ENCODE data around the gene SLC38A3. TPM values are rescaled to one million over a fixed set of nuclear protein-coding genes. Genes with fewer than 3 reads are reported as not detected.

SLC38A3 gene
- 3.5 TPM for polyA plus RNA-seq (2013, experiment 1 of 2)
- 3.2 TPM for polyA plus RNA-seq (2013, experiment 2 of 2)

GRCh38 chr3:50204804-50205412 lies at the start of gene SLC38A3:
TSS of gene SLC38A3 (plus strand) at chr3:50205271. CDS start at chr3:50214200, 8,929 bp downstream.
- Histone ChIP-seq H3K9ac (ENCODE audit: low read depth, low read length, poor library complexity) (peak within 1 kb of the TSS; percentile 91), H3K9me3 (replicated peaks in 1 of 2; ENCODE audit: control insufficient read depth in 2 of 2, insufficient read depth in 1 of 2, low read depth in 1 of 2, low read length in 2 of 2) (no peaks in the 10 kb centered on the region), H4K91ac (ENCODE audit: low read depth, low read length, poor library complexity) (no peak within 1 kb of the TSS), H3K79me1 (ENCODE audit: low read depth, low read length) (peaks cover 1% of the 10 kb centered on the region), H2BK5ac (ENCODE audit: low read length) (peak within 1 kb of the TSS; percentile 2), H3K36me3 (replicated peaks in 1 of 2; ENCODE audit: control insufficient read depth in 2 of 2, insufficient read depth in 2 of 2, low read length in 2 of 2) (no peaks in the 10 kb centered on the region), H2BK120ac (ENCODE audit: low read depth, low read length) (no peak within 1 kb of the TSS), H3K14ac (ENCODE audit: low read length) (no peak within 1 kb of the TSS), H2AFZ (ENCODE audit: low read length) (peak within 1 kb of the TSS; percentile 99), H3K4me1 (ENCODE audit: control insufficient read depth in 2 of 2, insufficient read depth in 1 of 2, low read depth in 1 of 2, low read length in 2 of 2) (peaks cover 18 to 30% of the 10 kb centered on the region in 2 donors), H4K8ac (ENCODE audit: low read depth, low read length) (no peak within 1 kb of the TSS), H2AK5ac (ENCODE audit: low read depth, low read length) (peak within 1 kb of the TSS; percentile 60), H3K27me3 (ENCODE audit: control insufficient read depth in 3 of 3, insufficient read depth in 3 of 3, low read depth in 1 of 3, low read length in 3 of 3) (peaks cover 7 to 88% (median 20%) of the 10 kb centered on the region in 3 experiments), H3K27ac (replicated peaks; ENCODE audit: low read length) (no peak within 1 kb of the TSS), H2BK15ac (ENCODE audit: low read length) (peak within 1 kb of the TSS; percentile 8), H3K4me3 (ENCODE audit: low read length in 2 of 2) (peak within 1 kb of the TSS; percentile 52 to 85), H3K4ac (ENCODE audit: low read length) (no peak within 1 kb of the TSS), H2BK12ac (ENCODE audit: low read length) (peak within 1 kb of the TSS; percentile 24), H3K4me2 (ENCODE audit: insufficient read depth, low read length, poor library complexity, severe bottlenecking) (peak within 1 kb of the TSS; percentile 100), H3K18ac (ENCODE audit: low read length) (peak within 1 kb of the TSS; percentile 95), H3K23ac (ENCODE audit: low read depth, low read length, poor library complexity) (peak within 1 kb of the TSS; percentile 36)
- no CpG with 5 or more reads among the region's 41 CpGs for WGBS, 2 donors (ENCODE audit: extremely low coverage in 2 of 2, insufficient read length in 2 of 2, insufficient replicate concordance in 1 of 2)
- peak; percentile 67 for DNase-seq (ENCODE audit: low spot score)

DNA sequence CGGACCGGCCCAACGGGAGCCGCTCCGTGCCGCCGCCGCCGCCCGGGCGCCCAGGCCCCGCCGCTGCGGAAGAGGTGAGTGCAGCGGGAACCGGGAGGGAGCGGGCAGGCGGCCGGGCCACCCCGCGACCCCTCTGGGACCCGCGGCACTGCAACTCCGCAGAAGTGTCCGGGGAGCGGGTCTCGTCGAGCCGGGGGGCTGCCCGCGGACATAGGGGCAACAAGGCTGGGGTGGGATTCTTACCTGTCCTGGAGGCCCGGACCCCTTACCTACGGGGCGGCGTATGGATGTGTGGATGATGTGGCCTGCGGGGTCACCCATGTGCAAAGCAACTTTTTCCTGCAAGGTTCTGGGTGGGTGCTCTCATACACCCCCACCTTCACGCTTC lies 49.6 kb upstream of the SLC38A3 start:
- DNase-seq (ENCODE audit: low spot score), result no peak
- peak overlapping the region; percentile 90 for H3K9ac ChIP-seq (ENCODE audit: low read depth, low read length, poor library complexity)
- H2BK120ac ChIP-seq (ENCODE audit: low read depth, low read length), result no peak overlapping the region
- no CpG with 5 or more reads among the region's 37 CpGs for WGBS, 2 donors (ENCODE audit: extremely low coverage in 2 of 2, insufficient read length in 2 of 2, insufficient replicate concordance in 1 of 2)
- peak overlapping the region; percentile 71 for H2AFZ ChIP-seq (ENCODE audit: low read length)
- peak overlapping the region; percentile 30 for H2BK5ac ChIP-seq (ENCODE audit: low read length)
- H3K27me3 ChIP-seq (ENCODE audit: control insufficient read depth in 3 of 3, insufficient read depth in 3 of 3, low read depth in 1 of 3, low read length in 3 of 3), result peaks cover 0 to 86% (median 17%) of the 10 kb centered on the region in 3 experiments
- H3K4ac ChIP-seq (ENCODE audit: low read length), result no peak overlapping the region
- no peak overlapping the region for H4K91ac ChIP-seq (ENCODE audit: low read depth, low read length, poor library complexity)
- H3K36me3 ChIP-seq (replicated peaks in 1 of 2; ENCODE audit: control insufficient read depth in 2 of 2, insufficient read depth in 2 of 2, low read length in 2 of 2), result peaks cover 0 to 15% of the 10 kb centered on the region in 2 donors
- peak overlapping the region; percentile 96 for H3K18ac ChIP-seq (ENCODE audit: low read length)
- H3K79me1 ChIP-seq (ENCODE audit: low read depth, low read length), result peaks cover 26% of the 10 kb centered on the region
- peak overlapping the region; percentile 92 for H2AK5ac ChIP-seq (ENCODE audit: low read depth, low read length)
- no peaks in the 10 kb centered on the region for H3K9me3 ChIP-seq (replicated peaks in 1 of 2; ENCODE audit: control insufficient read depth in 2 of 2, insufficient read depth in 1 of 2, low read depth in 1 of 2, low read length in 2 of 2)
- peak overlapping the region; percentile 63 for H3K27ac ChIP-seq (replicated peaks; ENCODE audit: low read length)
- peak overlapping the region; percentile 79 for H2BK15ac ChIP-seq (ENCODE audit: low read length)
- H2BK12ac ChIP-seq (ENCODE audit: low read length), result no peak overlapping the region
- H4K8ac ChIP-seq (ENCODE audit: low read depth, low read length), result no peak overlapping the region
- H3K4me3 ChIP-seq (ENCODE audit: low read length in 2 of 2), result peak overlapping the region; percentile 40 to 95
- peak overlapping the region; percentile 93 for H3K4me2 ChIP-seq (ENCODE audit: insufficient read depth, low read length, poor library complexity, severe bottlenecking)
- peak overlapping the region; percentile 89 for H3K14ac ChIP-seq (ENCODE audit: low read length)
- H3K4me1 ChIP-seq (ENCODE audit: control insufficient read depth in 2 of 2, insufficient read depth in 1 of 2, low read depth in 1 of 2, low read length in 2 of 2), result peaks cover 10 to 38% of the 10 kb centered on the region in 2 donors
- H3K23ac ChIP-seq (ENCODE audit: low read depth, low read length, poor library complexity), result peak overlapping the region; percentile 87

- Histone ChIP-seq H2BK15ac (ENCODE audit: low read length) (peak overlapping the region; percentile 79), H3K18ac (ENCODE audit: low read length) (peak overlapping the region; percentile 96), H2BK12ac (ENCODE audit: low read length) (no peak overlapping the region), H2BK5ac (ENCODE audit: low read length) (peak overlapping the region; percentile 30), H3K27me3 (ENCODE audit: control insufficient read depth in 3 of 3, insufficient read depth in 3 of 3, low read depth in 1 of 3, low read length in 3 of 3) (peaks cover 0 to 86% (median 17%) of the 10 kb centered on the region in 3 experiments), H4K91ac (ENCODE audit: low read depth, low read length, poor library complexity) (no peak overlapping the region), H3K4me2 (ENCODE audit: insufficient read depth, low read length, poor library complexity, severe bottlenecking) (peak overlapping the region; percentile 93), H2AK5ac (ENCODE audit: low read depth, low read length) (peak overlapping the region; percentile 92), H3K9me3 (replicated peaks in 1 of 2; ENCODE audit: control insufficient read depth in 2 of 2, insufficient read depth in 1 of 2, low read depth in 1 of 2, low read length in 2 of 2) (no peaks in the 10 kb centered on the region), H3K9ac (ENCODE audit: low read depth, low read length, poor library complexity) (peak overlapping the region; percentile 90), H2AFZ (ENCODE audit: low read length) (no peak overlapping the region), H3K4me3 (ENCODE audit: low read length in 2 of 2) (peak overlapping the region in 1 of 2 donors; percentile 95), H3K23ac (ENCODE audit: low read depth, low read length, poor library complexity) (peak overlapping the region; percentile 87), H3K27ac (replicated peaks; ENCODE audit: low read length) (no peak overlapping the region), H4K8ac (ENCODE audit: low read depth, low read length) (no peak overlapping the region), H3K4me1 (ENCODE audit: control insufficient read depth in 2 of 2, insufficient read depth in 1 of 2, low read depth in 1 of 2, low read length in 2 of 2) (peaks cover 10 to 35% of the 10 kb centered on the region in 2 donors), H2BK120ac (ENCODE audit: low read depth, low read length) (no peak overlapping the region), H3K36me3 (replicated peaks in 1 of 2; ENCODE audit: control insufficient read depth in 2 of 2, insufficient read depth in 2 of 2, low read length in 2 of 2) (peaks cover 0 to 15% of the 10 kb centered on the region in 2 donors), H3K79me1 (ENCODE audit: low read depth, low read length) (peaks cover 26% of the 10 kb centered on the region), H3K4ac (ENCODE audit: low read length) (no peak overlapping the region), H3K14ac (ENCODE audit: low read length) (peak overlapping the region; percentile 89)
- WGBS, 2 donors (ENCODE audit: extremely low coverage in 2 of 2, insufficient read length in 2 of 2, insufficient replicate concordance in 1 of 2), result no CpG with 5 or more reads among the region's 13 CpGs
- DNase-seq (ENCODE audit: low spot score), result no peak
Observed at GRCh38 chr3:50155891-50156290, 49.2 kb upstream of the SLC38A3 start.
